ENCODE results near the gene KLK14. TPM values are rescaled to one million over a fixed set of nuclear protein-coding genes. Genes with fewer than 3 reads are reported as not detected.

Gene KLK14
- total RNA-seq, 2 donors from 2014 or later: not detected

DNA sequence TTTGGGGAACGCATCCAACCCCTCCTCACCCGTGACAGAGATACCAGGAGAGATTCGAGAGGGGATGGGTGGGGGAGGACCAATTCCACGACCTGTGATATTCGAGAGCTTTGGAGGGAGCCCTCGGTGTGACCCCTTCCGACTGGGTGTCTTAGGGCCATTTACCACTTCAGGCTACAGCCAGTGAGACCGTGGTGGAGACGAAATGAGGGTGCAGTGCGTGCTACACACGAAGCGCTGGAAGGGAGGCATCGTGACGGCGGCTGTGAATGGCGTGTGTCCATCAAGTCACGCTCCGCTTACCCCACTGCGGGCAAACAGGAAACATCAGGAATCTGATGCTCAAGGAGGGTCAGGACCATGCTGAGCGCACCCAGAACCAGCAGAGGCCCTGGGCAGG lies 15.1 kb upstream of the KLK14 start:
- intact Hi-C loops (cut with DNase I): loop anchor here (5.0 to 10.0 kb wide), 2 partner anchors 75 to 163 kb away; no protein-coding TSS in a partner anchor
- H3K4me1 ChIP-seq: peaks cover 26% of the 10 kb centered on the region
- 75 to 81% methylated on average over 19 of the region's 20 CpGs for WGBS, 2 donors
- ATAC-seq (no peak), DNase-seq (no peak)
- no peak overlapping the region for H3K27ac ChIP-seq
- no peak overlapping the region for H3K4me3 ChIP-seq
- H3K27me3 ChIP-seq: no peaks in the 10 kb centered on the region
- no peaks in the 10 kb centered on the region for H3K36me3 ChIP-seq (replicated peaks in 1 of 2; ENCODE audit: insufficient read depth in 1 of 2, low read depth in 2 of 2)
- H3K9me3 ChIP-seq: no peaks in the 10 kb centered on the region
- no peak for TF ChIP-seq POLR2A (IDR thresholded peaks at IDR 0.05)
- TF ChIP-seq, protein P1, sequence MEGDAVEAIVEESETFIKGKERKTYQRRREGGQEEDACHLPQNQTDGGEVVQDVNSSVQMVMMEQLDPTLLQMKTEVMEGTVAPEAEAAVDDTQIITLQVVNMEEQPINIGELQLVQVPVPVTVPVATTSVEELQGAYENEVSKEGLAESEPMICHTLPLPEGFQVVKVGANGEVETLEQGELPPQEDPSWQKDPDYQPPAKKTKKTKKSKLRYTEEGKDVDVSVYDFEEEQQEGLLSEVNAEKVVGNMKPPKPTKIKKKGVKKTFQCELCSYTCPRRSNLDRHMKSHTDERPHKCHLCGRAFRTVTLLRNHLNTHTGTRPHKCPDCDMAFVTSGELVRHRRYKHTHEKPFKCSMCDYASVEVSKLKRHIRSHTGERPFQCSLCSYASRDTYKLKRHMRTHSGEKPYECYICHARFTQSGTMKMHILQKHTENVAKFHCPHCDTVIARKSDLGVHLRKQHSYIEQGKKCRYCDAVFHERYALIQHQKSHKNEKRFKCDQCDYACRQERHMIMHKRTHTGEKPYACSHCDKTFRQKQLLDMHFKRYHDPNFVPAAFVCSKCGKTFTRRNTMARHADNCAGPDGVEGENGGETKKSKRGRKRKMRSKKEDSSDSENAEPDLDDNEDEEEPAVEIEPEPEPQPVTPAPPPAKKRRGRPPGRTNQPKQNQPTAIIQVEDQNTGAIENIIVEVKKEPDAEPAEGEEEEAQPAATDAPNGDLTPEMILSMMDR (IDR thresholded peaks at IDR 0.05): no peak

DNA sequence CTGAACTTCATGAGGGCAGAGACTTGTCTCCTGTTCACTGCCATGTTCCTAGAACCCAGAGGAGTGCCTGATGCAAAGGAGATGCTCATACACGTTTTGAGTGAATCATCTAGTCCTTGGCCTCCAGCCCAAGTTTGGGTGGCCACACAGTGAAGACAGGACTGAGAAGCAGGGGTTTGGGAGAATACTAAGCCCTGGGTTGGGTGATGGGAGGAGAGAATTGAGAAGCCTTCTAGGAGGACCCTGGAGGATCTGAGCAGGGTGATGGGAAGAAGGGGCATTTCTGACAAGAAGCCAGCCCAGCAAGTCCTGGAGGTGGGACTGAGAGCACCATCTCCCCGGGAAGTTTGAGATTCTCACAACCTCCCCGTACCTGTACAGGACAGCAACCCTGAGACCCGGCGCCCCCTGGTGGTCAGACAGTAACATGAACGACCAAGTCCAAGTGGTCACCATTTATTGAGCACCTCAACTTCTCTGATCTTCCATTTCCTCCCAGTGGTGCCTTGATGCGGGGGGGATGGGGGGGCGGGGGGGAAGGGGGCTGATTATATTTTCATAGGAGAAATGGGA lies 14.6 kb upstream of the KLK14 start:
- H3K36me3 ChIP-seq (replicated peaks in 1 of 2; ENCODE audit: insufficient read depth in 1 of 2, low read depth in 2 of 2): no peaks in the 10 kb centered on the region
- intact Hi-C loops (cut with DNase I): loop anchor here (5.0 to 10.0 kb wide), 2 partner anchors 75 to 162 kb away; no protein-coding TSS in a partner anchor
- H3K27me3 ChIP-seq: no peaks in the 10 kb centered on the region
- no peak for TF ChIP-seq POLR2A (IDR thresholded peaks at IDR 0.05)
- TF ChIP-seq, protein P1 (IDR thresholded peaks at IDR 0.05): peak; percentile 45 to 76 (median 63)
- no peak overlapping the region for H3K4me3 ChIP-seq
- no peaks in the 10 kb centered on the region for H3K9me3 ChIP-seq
- 2 to 6% methylated on average over 7 to 8 of the region's 8 CpGs for WGBS, 2 donors
- H3K27ac ChIP-seq: no peak overlapping the region
- peaks cover 25% of the 10 kb centered on the region for H3K4me1 ChIP-seq
- ATAC-seq (peak; percentile 57), DNase-seq (peak; percentile 71 to 77 (median 75))

GRCh38 chr19:51096473-51097165 lies 13.9 kb upstream of the KLK14 start:
- no peak for ATAC-seq
- intact Hi-C loops (cut with DNase I): loop anchor here (5.0 to 10.0 kb wide), 2 partner anchors 74 to 162 kb away; no protein-coding TSS in a partner anchor
- TF ChIP-seq, protein P1 (IDR thresholded peaks at IDR 0.05): peak in 4 of 7 experiments; percentile 12 to 39 (median 30)
- TF ChIP-seq POLR2A (IDR thresholded peaks at IDR 0.05): no peak
- peak in 2 of 4 donors; percentile 28 to 55 for DNase-seq
- H3K27ac ChIP-seq: no peak overlapping the region
- peaks cover 18% of the 10 kb centered on the region for H3K4me1 ChIP-seq
- 80 to 84% methylated on average over 6 of the region's 6 CpGs for WGBS, 2 donors
- H3K4me3 ChIP-seq: no peak overlapping the region
- no peaks in the 10 kb centered on the region for H3K36me3 ChIP-seq (replicated peaks in 1 of 2; ENCODE audit: insufficient read depth in 1 of 2, low read depth in 2 of 2)
- no peaks in the 10 kb centered on the region for H3K27me3 ChIP-seq
- H3K9me3 ChIP-seq: no peaks in the 10 kb centered on the region

GRCh38 chr19:51094696-51095279 lies 12.1 kb upstream of the KLK14 start:
- H3K4me1 ChIP-seq: peaks cover 5% of the 10 kb centered on the region
- H3K27ac ChIP-seq: no peak overlapping the region
- H3K4me3 ChIP-seq: no peak overlapping the region
- intact Hi-C loops (cut with DNase I): loop anchor here (5.0 to 10.0 kb wide), 2 partner anchors 72 to 160 kb away; no protein-coding TSS in a partner anchor
- TF ChIP-seq POLR2A (IDR thresholded peaks at IDR 0.05): no peak
- TF ChIP-seq, protein P1 (IDR thresholded peaks at IDR 0.05): peak; percentile 54 to 90 (median 66)
- H3K27me3 ChIP-seq: no peaks in the 10 kb centered on the region
- ATAC-seq: no peak
- WGBS, 2 donors: 24 to 26% methylated on average over 14 to 15 of the region's 15 CpGs
- peak in 3 of 4 donors; percentile 52 to 56 (median 54) for DNase-seq
- H3K36me3 ChIP-seq (replicated peaks in 1 of 2; ENCODE audit: insufficient read depth in 1 of 2, low read depth in 2 of 2): no peaks in the 10 kb centered on the region
- no peaks in the 10 kb centered on the region for H3K9me3 ChIP-seq
